ENCODE data around the gene TESK2.

Gene TESK2

GRCh38 chr1:45375104-45376090, 115.6 kb downstream of the TESK2 start:
- TF ChIP-seq CTCF (IDR thresholded peaks at IDR 0.05): no peak

DNA sequence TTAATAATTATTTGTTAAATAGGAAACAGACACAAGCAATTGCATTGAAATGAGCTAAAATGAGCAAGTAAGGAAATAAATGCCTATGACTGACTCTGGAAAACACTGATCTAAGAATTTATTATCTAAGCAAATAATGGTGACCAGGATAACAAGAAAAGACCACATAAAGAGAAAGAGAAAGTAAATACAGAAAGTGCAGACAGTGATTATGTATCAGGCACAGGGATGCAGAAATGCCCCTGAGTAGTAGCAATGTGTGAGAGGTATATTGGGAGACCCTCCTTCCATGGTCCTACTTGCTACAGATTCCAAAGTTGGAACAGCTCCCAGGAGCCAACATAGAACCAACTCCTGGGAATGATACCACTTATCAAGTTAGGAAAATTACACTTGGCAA, 117.4 kb downstream of the TESK2 start:
- no peak for TF ChIP-seq CTCF (IDR thresholded peaks at IDR 0.05)

- no peak for TF ChIP-seq CTCF (IDR thresholded peaks at IDR 0.05)
These were observed 120.4 kb downstream of the TESK2 start for GRCh38 chr1:45370575-45370974.

- TF ChIP-seq CTCF (IDR thresholded peaks at IDR 0.05): no peak
These were observed 125.9 kb downstream of the TESK2 start for GRCh38 chr1:45365051-45365450.

- TF ChIP-seq CTCF (IDR thresholded peaks at IDR 0.05): no peak
These were observed 126.7 kb downstream of the TESK2 start for GRCh38 chr1:45364294-45364693.

GRCh38 chr1:45359882-45360513, 131.0 kb downstream of the TESK2 start:
- TF ChIP-seq CTCF (IDR thresholded peaks at IDR 0.05): peak; percentile 67

DNA sequence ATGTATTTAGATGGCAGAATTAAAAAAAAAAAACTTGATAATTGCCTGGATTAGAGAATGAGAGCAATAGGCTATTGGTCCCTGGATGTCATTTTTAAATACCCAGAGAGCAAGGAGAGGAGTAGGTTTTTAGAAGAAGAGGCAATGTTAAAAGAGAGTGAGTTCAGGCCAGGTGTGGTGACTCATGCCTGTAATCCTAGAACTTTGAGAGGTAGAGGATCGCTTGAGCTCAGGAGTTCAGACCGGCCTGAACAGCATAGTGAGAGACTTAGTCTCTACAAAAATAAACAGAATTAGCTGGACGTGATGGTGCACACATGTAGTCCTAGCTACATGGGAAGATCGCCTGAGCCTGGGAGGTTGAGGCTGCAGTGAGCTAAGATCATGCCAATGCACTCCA, 134.8 kb downstream of the TESK2 start:
- TF ChIP-seq CTCF (IDR thresholded peaks at IDR 0.05): no peak
